Stimulated activated CD8-positive, alpha-beta memory T cell treated with anti-CD3 and anti-CD28 coated beads, Interleukin-12 subunit alpha, Interleukin-12 subunit beta, amount 100 ng/mL, for 1 hour (primary cell): ENCODE data around the gene FAM120B.

ENCODE experiments used
- DNase-seq: peaks from one replicate; pipeline ENCODE4 v3.0.0-alpha.2; 2020; ENCODE audit warnings: low read depth

FAM120B gene

GRCh38 chr6:170271771-170272314, 34.7 kb upstream of the FAM120B start:
- DNase-seq = peak; percentile 56

GRCh38 chr6:170272341-170273065, 34.1 kb upstream of the FAM120B start:
- DNase-seq = no peak

GRCh38 chr6:170273191-170273590, 33.4 kb upstream of the FAM120B start:
- DNase-seq = no peak

- DNase-seq = no peak
Measured at GRCh38 chr6:170273681-170274080, 32.9 kb upstream of the FAM120B start.

GRCh38 chr6:170274713-170275560, 31.6 kb upstream of the FAM120B start:
- DNase-seq = no peak

GRCh38 chr6:170276369-170277057, 30.0 kb upstream of the FAM120B start:
- DNase-seq = no peak

- no peak for DNase-seq
Measured at GRCh38 chr6:170277893-170278742, 28.4 kb upstream of the FAM120B start.

- no peak for DNase-seq
Measured at GRCh38 chr6:170278743-170279094, 27.8 kb upstream of the FAM120B start.

- no peak for DNase-seq
Measured at GRCh38 chr6:170279426-170279825, 27.1 kb upstream of the FAM120B start.

- DNase-seq = no peak
Measured at GRCh38 chr6:170279977-170280688, 26.4 kb upstream of the FAM120B start.

GRCh38 chr6:170280689-170281045, 25.9 kb upstream of the FAM120B start:
- no peak for DNase-seq

GRCh38 chr6:170281331-170282292, 24.9 kb upstream of the FAM120B start:
- no peak for DNase-seq

GRCh38 chr6:170282512-170283158, 23.9 kb upstream of the FAM120B start:
- no peak for DNase-seq

GRCh38 chr6:170283212-170284081, 23.1 kb upstream of the FAM120B start:
- DNase-seq = no peak

- no peak for DNase-seq
Measured at GRCh38 chr6:170284126-170284773, 22.3 kb upstream of the FAM120B start.

GRCh38 chr6:170284866-170285469, 21.6 kb upstream of the FAM120B start:
- DNase-seq = no peak

- no peak for DNase-seq
Measured at GRCh38 chr6:170285482-170285881, 21.1 kb upstream of the FAM120B start.
